GM19240 (cell line): Measurements from ENCODE around the gene ETDB.
"Not testable (repeated sequence)": the region's sequence is repeated elsewhere in the genome, so short reads cannot be mapped to it uniquely, and the experiment has no call there.

Source experiments
- DNase-seq: peaks from one replicate; pipeline ENCODE4 v3.0.0; 2011; ENCODE audit warnings: low spot score; ENCODE audit not compliant: insufficient read length

Gene ETDB

GRCh38 chrX:135120056-135120576, at the start of gene ETDB:
Gene ETDB, minus strand, starts transcription at chrX:135120526. Its CDS starts 1,265 bp downstream, at chrX:135119261.
- not testable (repeated sequence) for DNase-seq

DNA sequence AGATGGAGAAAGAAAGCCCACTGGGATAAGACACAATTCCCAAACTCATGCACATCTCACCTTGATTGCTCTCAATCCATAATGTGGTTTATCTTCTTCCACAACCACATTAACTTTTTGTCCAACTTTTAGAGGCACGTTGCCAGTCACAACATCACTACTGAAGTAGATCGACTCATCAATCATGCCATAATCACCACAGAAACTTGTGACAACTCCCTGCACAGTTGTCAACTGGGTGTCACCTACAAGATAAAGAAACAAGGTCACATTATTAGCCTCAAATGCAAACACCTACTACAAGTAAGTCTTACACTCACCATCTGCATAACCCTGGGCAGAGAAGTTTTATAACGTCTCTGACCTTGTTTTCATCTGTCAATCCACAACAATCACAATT, 49.2 kb upstream of the ETDB start:
- DNase-seq: not testable (repeated sequence)

DNA sequence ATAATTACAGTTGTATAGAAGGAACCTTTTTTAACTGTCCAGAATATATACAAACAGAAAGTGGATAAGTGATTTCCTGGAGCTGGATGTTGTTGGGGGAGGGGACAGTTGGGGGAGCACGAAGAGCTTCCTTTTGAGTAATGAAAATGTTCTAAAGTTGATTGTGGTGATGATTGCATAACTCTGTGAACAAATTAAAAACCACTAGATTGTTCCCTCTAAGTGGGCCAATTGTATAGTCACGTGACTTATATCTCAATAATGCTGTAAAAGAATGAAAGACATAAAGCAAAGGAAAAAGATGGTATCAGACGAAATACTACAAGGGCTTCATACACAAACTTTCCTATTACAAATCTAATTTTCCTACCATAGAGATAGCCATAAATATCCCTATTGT, 48.2 kb upstream of the ETDB start:
- no peak for DNase-seq

- not testable (repeated sequence) for DNase-seq
These were observed 34.4 kb upstream of the ETDB start for GRCh38 chrX:135154688-135155087.

DNA sequence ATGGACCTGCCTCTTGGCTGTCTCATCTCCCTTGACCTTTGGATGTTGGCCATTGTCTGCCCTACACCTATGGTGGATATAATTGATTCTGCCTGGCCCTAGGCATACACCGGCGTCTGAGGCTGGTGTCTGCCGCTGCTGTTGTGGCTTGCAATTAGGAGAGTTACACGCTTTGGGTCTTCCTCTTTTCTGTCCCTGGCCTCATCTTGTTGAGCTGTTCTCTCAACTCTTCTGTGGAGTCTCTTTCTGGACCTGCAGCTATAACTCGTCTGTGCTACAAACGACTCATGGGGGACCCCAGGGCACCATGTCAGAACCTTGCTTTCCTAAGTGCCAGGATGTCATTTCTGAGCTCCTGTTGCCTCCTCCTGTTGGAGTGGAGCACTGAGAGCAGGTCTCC, 5.8 kb upstream of the ETDB start:
- not testable (repeated sequence) for DNase-seq

DNA sequence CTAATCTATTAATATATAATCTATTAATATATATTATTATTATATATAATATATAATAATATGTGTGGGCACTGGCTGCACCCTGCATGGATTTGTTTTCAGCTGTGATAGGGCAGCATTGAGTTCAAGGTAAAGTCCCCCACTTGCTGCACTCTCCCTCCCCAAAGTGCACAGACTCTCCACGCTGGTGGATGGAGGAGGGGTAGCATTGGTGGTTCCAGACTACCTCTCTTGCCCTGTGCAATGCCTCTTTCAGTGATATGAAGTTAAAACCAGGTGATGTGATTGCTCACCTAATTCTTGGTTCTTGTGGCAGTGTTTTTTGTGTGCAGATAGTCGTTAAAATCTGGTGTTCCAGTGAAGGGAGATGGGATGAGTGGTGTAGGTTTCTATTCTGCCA, 4.3 kb downstream of the ETDB start:
- DNase-seq: not testable (repeated sequence)

DNA sequence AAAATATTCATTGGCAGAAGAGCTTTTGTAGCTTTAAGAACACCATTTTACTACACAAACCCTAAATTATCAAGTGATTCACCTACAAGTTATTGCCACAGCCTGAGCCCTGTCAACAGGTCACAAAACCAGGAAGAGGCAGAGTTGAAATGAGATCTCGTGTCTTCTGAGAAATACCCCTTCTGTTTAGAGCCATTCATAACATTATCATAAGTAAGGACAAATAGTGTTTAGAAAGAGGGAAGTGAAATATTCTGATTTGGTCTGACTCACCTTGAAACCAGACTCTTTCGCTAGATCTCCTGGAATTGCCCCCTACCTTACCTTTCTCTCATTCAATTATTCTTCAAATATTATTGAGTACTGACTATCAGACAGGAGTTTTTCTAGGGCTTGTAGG, 5.9 kb downstream of the ETDB start:
- peak; percentile 19 for DNase-seq

DNA sequence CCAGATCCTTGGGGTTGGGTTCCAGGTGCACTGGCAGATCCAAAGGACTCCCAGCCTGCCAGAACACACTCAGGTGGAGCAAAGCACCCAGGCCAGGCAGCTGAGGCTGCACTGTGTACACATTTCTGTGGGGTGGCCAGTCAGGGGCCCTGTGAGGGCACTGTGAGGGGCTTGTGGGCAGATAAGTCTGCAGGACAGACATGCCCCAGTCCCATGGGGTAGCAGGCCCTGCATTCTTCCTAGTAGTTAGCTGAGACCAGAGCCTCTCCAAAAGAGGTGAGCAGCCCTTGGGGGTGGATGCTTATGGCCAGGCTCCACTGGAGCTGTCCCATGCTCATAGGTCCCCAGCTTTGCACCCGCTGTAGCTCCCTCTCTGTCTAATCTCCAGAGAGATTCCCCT, 7.6 kb downstream of the ETDB start:
- DNase-seq: no peak

DNA sequence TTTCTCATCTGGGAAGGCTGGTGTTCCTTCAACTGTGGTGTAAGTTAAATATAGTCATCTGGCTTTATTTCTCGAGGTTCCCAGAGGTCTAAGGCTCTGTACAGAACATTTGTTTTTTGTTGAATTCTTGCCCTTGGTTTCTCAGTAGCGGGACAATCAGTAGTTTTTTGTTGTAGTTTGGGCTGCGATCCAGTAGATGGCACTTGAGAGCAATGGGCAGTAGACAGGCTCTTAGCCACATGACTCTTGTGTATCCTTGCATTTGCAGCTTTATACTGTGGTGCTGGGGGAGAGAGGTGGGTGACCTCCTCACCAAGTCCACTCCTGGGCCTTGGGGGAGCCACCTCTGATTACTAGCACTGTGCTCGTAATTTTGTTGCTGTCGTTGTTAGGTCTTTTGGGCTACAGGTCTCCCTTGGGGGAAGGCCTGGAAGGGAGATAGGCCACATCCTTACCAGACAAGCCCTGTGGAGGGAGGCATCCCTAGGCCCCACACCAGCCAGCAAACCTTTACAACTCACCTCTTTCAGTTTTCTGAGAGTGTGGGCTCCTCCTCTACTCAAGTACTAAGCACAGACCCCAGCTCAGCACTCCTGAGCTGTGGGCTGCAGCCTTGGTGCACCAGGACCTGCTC, 8.1 kb downstream of the ETDB start:
- peak; percentile 6 for DNase-seq

DNA sequence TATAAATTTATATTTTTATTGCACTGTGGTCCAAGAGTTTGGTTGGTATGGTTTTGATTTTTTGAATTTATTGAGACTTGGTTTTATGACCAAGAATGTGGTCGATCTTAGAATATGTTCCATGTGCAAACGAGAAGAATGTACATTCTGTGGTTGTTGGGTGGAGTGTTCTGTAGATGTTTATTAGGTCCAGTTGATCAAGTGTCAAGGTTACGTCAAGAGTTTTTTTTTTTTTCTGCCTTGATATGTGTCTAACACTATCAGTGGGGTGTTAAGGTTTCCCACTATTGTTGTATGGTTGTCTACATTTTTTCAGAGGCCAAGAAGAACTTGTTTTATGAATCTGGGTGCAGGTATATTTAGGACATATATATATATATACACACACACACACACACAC, 10.8 kb downstream of the ETDB start:
- DNase-seq: no peak

GRCh38 chrX:135099493-135099783, 20.9 kb downstream of the ETDB start:
- DNase-seq: no peak

- DNase-seq: not testable (repeated sequence)
These were observed 23.1 kb downstream of the ETDB start for GRCh38 chrX:135097196-135097744.

- DNase-seq: no peak
These were observed 24.6 kb downstream of the ETDB start for GRCh38 chrX:135095715-135096114.

DNA sequence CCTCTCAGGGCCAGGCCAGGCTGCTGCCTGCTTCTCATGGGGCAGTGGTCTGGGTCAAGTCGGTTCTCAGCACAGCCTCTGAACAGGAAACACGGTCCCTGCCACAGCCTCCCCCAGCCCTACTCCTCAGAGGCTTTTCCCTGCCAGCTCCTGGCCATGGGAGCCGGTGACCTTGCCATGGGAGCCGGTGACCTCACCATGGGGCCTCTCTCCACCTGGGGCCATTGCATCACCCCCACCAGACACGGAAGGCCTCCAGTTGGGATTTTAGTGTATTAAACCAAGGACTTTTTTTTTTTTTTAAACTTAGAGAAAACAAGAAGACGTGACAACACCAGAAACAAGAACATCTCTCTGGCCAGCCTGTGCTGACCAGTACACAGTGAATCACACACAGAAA, 25.6 kb downstream of the ETDB start:
- DNase-seq: no peak

GRCh38 chrX:135089126-135089525, 31.2 kb downstream of the ETDB start:
- no peak for DNase-seq

DNA sequence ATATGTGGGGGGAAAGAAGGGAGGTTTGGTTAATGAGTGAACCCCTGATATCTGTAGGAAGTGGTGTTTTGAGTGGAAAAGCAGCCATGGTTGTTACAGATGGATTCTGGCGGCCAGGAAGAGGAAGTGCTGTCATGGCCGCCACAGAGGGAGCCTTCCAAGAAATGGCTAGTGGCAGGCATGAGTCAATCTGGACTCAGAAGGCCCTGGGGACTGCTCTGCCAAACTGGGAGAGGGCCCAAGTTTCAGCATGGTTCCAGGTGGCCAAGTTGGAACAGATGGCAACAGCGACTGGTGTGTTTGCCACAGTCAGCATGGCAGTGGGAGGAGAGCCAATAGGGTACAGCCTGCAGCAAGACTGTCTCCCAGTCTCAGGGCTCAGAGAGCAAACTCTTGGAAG, 32.5 kb downstream of the ETDB start:
- DNase-seq: no peak

- DNase-seq: peak; percentile 33
These were observed 34.0 kb downstream of the ETDB start for GRCh38 chrX:135086197-135086854.

- DNase-seq: no peak
These were observed 38.5 kb downstream of the ETDB start for GRCh38 chrX:135081693-135082404.
